ENCODE data around the gene ARHGAP44.

DNA sequence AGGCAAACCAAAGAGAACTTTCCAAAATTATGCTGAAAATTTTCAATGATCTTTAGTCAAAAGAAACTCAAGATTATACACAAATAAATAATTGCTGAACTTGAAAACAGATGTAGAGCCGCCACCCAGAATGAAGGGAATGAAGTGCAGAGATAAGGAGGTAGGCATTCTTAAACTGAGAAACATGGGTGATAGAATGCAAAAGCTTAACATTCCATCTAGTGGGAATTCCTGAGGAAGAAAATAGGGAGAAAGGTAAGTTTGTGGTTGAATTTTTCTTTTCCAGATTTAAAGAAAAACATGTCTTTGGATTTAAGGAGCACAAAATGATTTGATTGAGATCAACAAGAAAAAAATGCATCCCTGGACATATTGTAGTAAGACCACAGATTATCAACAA lies 120.2 kb downstream of the ARHGAP44 start:
- TF ChIP-seq, protein P1, sequence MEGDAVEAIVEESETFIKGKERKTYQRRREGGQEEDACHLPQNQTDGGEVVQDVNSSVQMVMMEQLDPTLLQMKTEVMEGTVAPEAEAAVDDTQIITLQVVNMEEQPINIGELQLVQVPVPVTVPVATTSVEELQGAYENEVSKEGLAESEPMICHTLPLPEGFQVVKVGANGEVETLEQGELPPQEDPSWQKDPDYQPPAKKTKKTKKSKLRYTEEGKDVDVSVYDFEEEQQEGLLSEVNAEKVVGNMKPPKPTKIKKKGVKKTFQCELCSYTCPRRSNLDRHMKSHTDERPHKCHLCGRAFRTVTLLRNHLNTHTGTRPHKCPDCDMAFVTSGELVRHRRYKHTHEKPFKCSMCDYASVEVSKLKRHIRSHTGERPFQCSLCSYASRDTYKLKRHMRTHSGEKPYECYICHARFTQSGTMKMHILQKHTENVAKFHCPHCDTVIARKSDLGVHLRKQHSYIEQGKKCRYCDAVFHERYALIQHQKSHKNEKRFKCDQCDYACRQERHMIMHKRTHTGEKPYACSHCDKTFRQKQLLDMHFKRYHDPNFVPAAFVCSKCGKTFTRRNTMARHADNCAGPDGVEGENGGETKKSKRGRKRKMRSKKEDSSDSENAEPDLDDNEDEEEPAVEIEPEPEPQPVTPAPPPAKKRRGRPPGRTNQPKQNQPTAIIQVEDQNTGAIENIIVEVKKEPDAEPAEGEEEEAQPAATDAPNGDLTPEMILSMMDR (IDR thresholded peaks at IDR 0.05; ENCODE audit: borderline replicate concordance, extremely low read depth, low read length, poor library complexity, severe bottlenecking) = no peak
- no peak for TF ChIP-seq EZH2 (IDR thresholded peaks at IDR 0.05; ENCODE audit: borderline replicate concordance, low read depth, low read length, severe bottlenecking)
